Chondrocyte (in vitro differentiated cells): ENCODE data around the gene FAM162A. TPM values are rescaled to one million over a fixed set of nuclear protein-coding genes. Genes with fewer than 3 reads are reported as not detected.

Experiments used
- DNase-seq: peaks from one replicate; pipeline ENCODE4 v3.0.0; 2021; ENCODE audit warnings: mixed read lengths, low spot score
- H3K27ac Mint-ChIP-seq: one replicate; pipeline ENCODE4 v1.8.0; 2021; ENCODE audit warnings: mild to moderate bottlenecking, moderate library complexity, mixed read lengths; ENCODE audit not compliant: unreplicated experiment
- H3K27me3 Mint-ChIP-seq: 2 replicates; pipeline ENCODE4 v1.8.0; 2021; ENCODE audit warnings: low read depth, mixed read lengths
- H3K36me3 Mint-ChIP-seq: 2 replicates; pipeline ENCODE4 v1.8.0; 2021; ENCODE audit warnings: low read depth, mixed read lengths
- H3K4me1 Mint-ChIP-seq: 2 replicates; pipeline ENCODE4 v1.8.0; 2021; ENCODE audit warnings: low read depth, mild to moderate bottlenecking, mixed read lengths
- H3K4me3 Mint-ChIP-seq: one replicate; pipeline ENCODE4 v1.8.0; 2021; ENCODE audit warnings: mild to moderate bottlenecking, moderate library complexity, mixed read lengths; ENCODE audit not compliant: unreplicated experiment
- H3K9me3 Mint-ChIP-seq: 2 replicates; pipeline ENCODE4 v1.8.0; 2021; ENCODE audit warnings: low read depth, mixed read lengths
- CTCF ChIP-seq: fragments of 200-600 bp; sonication (generic); IDR thresholded peaks from 2 replicates; pipeline ENCODE4 v1.5.0; 2021; ENCODE audit warnings: antibody characterized with exemption, mild to moderate bottlenecking, moderate library complexity
- total RNA-seq: library from RNA; stranded (reverse); gene quantifications from 3 replicates; pipeline ENCODE4 v1.2.1, GENCODE V29; 2021

Gene FAM162A
- total RNA-seq, 1 donor from 2014 or later = 40.1 TPM

GRCh38 chr3:122403489-122403888, 19.5 kb downstream of the FAM162A start:
- no peak overlapping the region for H3K27ac Mint-ChIP-seq
- no peaks in the 10 kb centered on the region for H3K9me3 Mint-ChIP-seq
- no peak for TF ChIP-seq CTCF
- H3K4me3 Mint-ChIP-seq = no peak overlapping the region
- H3K27me3 Mint-ChIP-seq = no peaks in the 10 kb centered on the region
- H3K36me3 Mint-ChIP-seq = peaks cover 4% of the 10 kb centered on the region
- DNase-seq = no peak
- no peaks in the 10 kb centered on the region for H3K4me1 Mint-ChIP-seq

GRCh38 chr3:122405015-122405414, 21.0 kb downstream of the FAM162A start:
- no peak overlapping the region for H3K4me3 Mint-ChIP-seq
- no peak for TF ChIP-seq CTCF
- no peak for DNase-seq
- H3K36me3 Mint-ChIP-seq = peaks cover 9% of the 10 kb centered on the region
- H3K27me3 Mint-ChIP-seq = no peaks in the 10 kb centered on the region
- H3K27ac Mint-ChIP-seq = no peak overlapping the region
- H3K9me3 Mint-ChIP-seq = no peaks in the 10 kb centered on the region
- H3K4me1 Mint-ChIP-seq = no peaks in the 10 kb centered on the region

- no peak for TF ChIP-seq CTCF
- Mint-ChIP-seq H3K4me3 (no peak overlapping the region), H3K4me1 (no peaks in the 10 kb centered on the region), H3K9me3 (no peaks in the 10 kb centered on the region), H3K36me3 (peaks cover 10% of the 10 kb centered on the region), H3K27me3 (no peaks in the 10 kb centered on the region), H3K27ac (no peak overlapping the region)
- DNase-seq = no peak
Observed at GRCh38 chr3:122406198-122406597, 22.2 kb downstream of the FAM162A start.

- Mint-ChIP-seq H3K36me3 (peaks cover 11% of the 10 kb centered on the region), H3K9me3 (no peaks in the 10 kb centered on the region), H3K4me3 (no peak overlapping the region), H3K4me1 (peaks cover 10% of the 10 kb centered on the region), H3K27ac (no peak overlapping the region), H3K27me3 (no peaks in the 10 kb centered on the region)
- DNase-seq = no peak
- TF ChIP-seq CTCF = no peak
Observed at GRCh38 chr3:122407946-122408345, 24.0 kb downstream of the FAM162A start.

- H3K27ac Mint-ChIP-seq = peak overlapping the region; percentile 3
- DNase-seq = no peak
- TF ChIP-seq CTCF = no peak
- H3K4me1 Mint-ChIP-seq = peaks cover 25% of the 10 kb centered on the region
- no peaks in the 10 kb centered on the region for H3K9me3 Mint-ChIP-seq
- H3K4me3 Mint-ChIP-seq = no peak overlapping the region
- peaks cover 9% of the 10 kb centered on the region for H3K36me3 Mint-ChIP-seq
- H3K27me3 Mint-ChIP-seq = no peaks in the 10 kb centered on the region
Observed at GRCh38 chr3:122409446-122409845, 25.5 kb downstream of the FAM162A start.
